ENCODE measurements around the gene RAB1B.
A peak's percentile ranks its signal among the peaks of the same experiment; 100 is the strongest.

DNA sequence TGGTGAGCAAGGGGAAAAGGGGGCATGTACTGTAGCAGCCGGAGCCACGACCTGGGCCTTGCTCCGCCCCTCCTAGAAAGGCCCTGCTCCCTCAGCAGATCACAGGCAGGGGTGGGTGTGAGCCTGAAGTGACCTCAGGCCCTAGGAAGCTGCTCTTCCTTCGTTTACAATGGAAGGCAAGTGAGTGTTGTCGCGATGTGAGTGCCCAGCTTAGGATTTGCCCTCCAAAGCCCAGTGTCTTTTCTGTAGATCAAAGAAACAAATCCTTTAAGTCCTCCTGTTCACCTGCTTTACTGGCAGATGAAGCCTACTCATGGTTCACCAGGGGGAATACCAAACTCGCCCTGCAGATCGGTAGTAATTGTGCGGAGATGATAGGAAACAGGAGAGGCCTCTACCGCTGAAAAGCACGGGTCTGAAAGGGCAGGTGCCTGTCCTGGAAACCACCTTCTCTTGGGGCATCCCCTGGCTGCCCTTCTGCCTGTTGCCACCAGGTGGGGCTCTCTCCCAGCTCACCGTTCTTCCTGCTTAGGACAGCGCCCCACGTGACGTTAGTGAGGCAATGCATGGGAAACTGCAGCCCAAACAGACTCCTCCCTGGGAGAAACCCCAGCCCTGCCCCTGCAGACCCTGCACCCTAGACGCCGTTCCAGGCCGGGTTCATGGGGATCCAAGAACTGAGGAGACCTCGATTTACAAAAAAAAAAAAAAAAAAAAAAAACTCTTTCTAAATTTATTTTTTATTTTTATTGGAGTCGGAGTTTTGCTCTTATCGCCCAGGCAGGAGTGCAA is 45.9 kb upstream of the RAB1B start:
- TF ChIP-seq, protein P1, sequence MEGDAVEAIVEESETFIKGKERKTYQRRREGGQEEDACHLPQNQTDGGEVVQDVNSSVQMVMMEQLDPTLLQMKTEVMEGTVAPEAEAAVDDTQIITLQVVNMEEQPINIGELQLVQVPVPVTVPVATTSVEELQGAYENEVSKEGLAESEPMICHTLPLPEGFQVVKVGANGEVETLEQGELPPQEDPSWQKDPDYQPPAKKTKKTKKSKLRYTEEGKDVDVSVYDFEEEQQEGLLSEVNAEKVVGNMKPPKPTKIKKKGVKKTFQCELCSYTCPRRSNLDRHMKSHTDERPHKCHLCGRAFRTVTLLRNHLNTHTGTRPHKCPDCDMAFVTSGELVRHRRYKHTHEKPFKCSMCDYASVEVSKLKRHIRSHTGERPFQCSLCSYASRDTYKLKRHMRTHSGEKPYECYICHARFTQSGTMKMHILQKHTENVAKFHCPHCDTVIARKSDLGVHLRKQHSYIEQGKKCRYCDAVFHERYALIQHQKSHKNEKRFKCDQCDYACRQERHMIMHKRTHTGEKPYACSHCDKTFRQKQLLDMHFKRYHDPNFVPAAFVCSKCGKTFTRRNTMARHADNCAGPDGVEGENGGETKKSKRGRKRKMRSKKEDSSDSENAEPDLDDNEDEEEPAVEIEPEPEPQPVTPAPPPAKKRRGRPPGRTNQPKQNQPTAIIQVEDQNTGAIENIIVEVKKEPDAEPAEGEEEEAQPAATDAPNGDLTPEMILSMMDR (IDR thresholded peaks at IDR 0.05) = peak; percentile 98 to 100 (median 99)
- peak in 1 of 2 donors; percentile 54 for TF ChIP-seq POLR2AphosphoS5 (IDR thresholded peaks at IDR 0.05)
